LNCaP clone FGC (cell line): ENCODE data around the gene SCMH1.

Source experiments
- DNase-seq: peaks from one replicate; pipeline ENCODE4 v3.0.0-alpha.2; 2011; ENCODE audit warnings: low read depth
- H3K4me3 ChIP-seq: 2 replicates; pipeline ENCODE4 v1.5.1; 2011; ENCODE audit warnings: mild to moderate bottlenecking, low read depth, low read length, control low read depth
- CTCF ChIP-seq: IDR thresholded peaks from 2 replicates; pipeline ENCODE4 v1.5.1; 2012; ENCODE audit warnings: mild to moderate bottlenecking; ENCODE audit not compliant: control insufficient read depth, insufficient read depth; ENCODE audit errors: extremely low read depth

SCMH1 gene

GRCh38 chr1:41241749-41242341, at the start of gene SCMH1:
TSS of gene SCMH1 (minus strand) at chr1:41242306. CDS start at chr1:41186133, 56,173 bp downstream.
- no peak for DNase-seq
- no peak for TF ChIP-seq CTCF
- H3K4me3 ChIP-seq: peak within 1 kb of the TSS; percentile 55

GRCh38 chr1:41291195-41291594, 49.1 kb upstream of the SCMH1 start:
- TF ChIP-seq CTCF: no peak
- no peak overlapping the region for H3K4me3 ChIP-seq
- no peak for DNase-seq

- H3K4me3 ChIP-seq: no peak overlapping the region
- no peak for DNase-seq
- TF ChIP-seq CTCF: no peak
Measured at GRCh38 chr1:41289196-41289595, 47.1 kb upstream of the SCMH1 start.

GRCh38 chr1:41286992-41287391, 44.9 kb upstream of the SCMH1 start:
- H3K4me3 ChIP-seq: no peak overlapping the region
- no peak for TF ChIP-seq CTCF
- no peak for DNase-seq

GRCh38 chr1:41286486-41286885, 44.4 kb upstream of the SCMH1 start:
- H3K4me3 ChIP-seq: no peak overlapping the region
- no peak for TF ChIP-seq CTCF
- DNase-seq: no peak

GRCh38 chr1:41285818-41286217, 43.7 kb upstream of the SCMH1 start:
- no peak overlapping the region for H3K4me3 ChIP-seq
- DNase-seq: no peak
- no peak for TF ChIP-seq CTCF

- TF ChIP-seq CTCF: no peak
- DNase-seq: no peak
- no peak overlapping the region for H3K4me3 ChIP-seq
Measured at GRCh38 chr1:41284121-41284520, 42.0 kb upstream of the SCMH1 start.
